Activated CD4-positive, alpha-beta T cell treated with anti-CD3 and anti-CD28 coated beads, Interleukin-2, amount 50 U/mL, for 24 hours (primary cell): ENCODE results near the gene SPIRE1.

Source experiments
- DNase-seq, 2 donors: peaks; one replicate each; pipeline ENCODE4 v3.0.0-alpha.2; 2020; ENCODE audit warnings: low read depth in 1 of 2, low spot score in 1 of 2

Gene SPIRE1

GRCh38 chr18:12657684-12658425 lies at the start of gene SPIRE1:
Gene SPIRE1 (minus strand): TSS chr18:12658107. CDS start chr18:12657866, 241 bp downstream.
- peak; percentile 3 to 12 for DNase-seq

DNA sequence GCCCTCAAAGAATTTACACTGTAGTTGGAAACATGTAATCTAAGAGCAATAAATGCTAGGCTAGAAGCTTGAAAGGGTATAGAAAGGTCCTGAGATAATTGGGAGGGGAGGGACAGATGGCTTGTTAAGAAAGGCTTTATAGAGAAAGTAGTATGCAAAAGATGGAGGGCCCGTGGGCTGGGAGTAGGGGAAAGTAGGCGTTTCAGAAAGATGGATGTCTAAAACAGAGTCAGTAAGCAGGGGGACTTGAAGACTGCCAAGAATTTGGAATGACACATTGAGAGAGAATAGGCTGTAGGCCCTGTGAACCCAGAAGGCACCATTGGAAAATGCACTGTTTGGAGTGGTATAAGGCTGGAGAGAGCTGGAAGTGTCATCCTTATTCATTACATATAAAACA lies 45.8 kb upstream of the SPIRE1 start:
- DNase-seq: no peak

DNA sequence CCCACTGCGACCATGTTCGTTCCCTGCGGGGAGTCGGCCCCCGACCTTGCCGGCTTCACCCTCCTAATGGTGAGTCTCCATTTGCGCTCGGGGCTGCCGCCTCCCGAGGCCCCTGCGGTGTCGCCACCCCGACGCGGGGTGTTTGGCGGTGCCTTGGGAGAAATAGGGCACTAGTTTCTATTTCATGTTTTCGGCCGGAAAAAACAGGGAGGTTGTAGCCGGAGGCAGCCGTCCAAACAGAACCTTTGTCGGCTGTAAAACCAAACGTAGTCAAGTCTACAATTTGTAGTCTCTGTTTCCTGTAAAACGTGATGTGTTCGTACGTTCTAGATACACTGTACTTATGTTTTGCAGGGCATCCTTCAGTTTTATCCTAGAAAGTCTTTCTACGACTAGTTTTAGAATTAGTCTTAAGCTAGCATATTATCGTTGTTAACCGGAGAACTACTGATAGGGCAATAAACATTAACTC lies 45.2 kb upstream of the SPIRE1 start:
- DNase-seq: no peak

- DNase-seq: peak; percentile 74
These were observed 44.6 kb upstream of the SPIRE1 start, which contains the start of the genes CEP76 and PSMG2 for GRCh38 chr18:12702221-12703095. Gene CEP76 (minus strand): TSS chr18:12702723. CDS start chr18:12702548, 175 bp downstream. Gene PSMG2 (plus strand): TSS chr18:12703042. CDS start chr18:12703108, 66 bp downstream.

DNA sequence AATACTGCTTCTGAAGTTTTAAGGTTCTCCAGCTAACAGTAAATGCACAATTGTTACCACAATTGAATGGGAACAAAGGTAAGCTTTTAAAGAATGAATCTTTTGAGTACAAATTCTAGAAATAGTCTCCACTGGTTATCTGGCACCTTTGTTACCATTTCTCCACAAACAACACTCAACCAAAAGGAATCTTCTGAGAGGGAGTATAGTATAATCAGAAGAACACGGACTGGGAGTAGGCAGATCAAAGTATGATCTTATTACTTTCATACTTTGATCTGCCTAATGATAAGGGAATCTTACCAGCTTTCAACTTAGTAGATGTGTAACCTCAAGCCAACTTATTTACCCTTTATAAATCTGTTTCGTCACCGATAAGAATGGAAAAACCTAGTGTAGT lies 43.3 kb upstream of the SPIRE1 start:
- no peak for DNase-seq

DNA sequence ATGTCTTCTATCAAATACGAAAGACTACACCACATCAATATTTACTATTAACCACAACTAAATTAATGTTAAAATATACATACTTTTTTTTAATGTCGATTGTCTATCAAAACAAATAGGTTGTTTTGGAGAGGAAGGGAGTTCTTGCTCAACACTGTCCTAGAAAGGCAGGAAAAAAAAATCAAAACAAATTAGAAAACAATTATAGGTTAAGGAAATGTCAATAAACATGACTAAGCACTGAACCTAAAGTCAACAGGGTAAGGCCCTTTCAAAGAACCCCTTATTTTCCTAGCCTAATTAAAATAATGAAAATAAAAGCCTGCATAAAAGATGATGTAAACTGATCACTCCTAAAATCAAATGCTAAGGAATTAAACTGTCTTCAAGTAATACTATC lies 41.8 kb upstream of the SPIRE1 start:
- no peak for DNase-seq

GRCh38 chr18:12694032-12694431 lies 36.1 kb upstream of the SPIRE1 start:
- no peak for DNase-seq

- DNase-seq: no peak
These were observed 34.3 kb upstream of the SPIRE1 start for GRCh38 chr18:12692206-12692605.

DNA sequence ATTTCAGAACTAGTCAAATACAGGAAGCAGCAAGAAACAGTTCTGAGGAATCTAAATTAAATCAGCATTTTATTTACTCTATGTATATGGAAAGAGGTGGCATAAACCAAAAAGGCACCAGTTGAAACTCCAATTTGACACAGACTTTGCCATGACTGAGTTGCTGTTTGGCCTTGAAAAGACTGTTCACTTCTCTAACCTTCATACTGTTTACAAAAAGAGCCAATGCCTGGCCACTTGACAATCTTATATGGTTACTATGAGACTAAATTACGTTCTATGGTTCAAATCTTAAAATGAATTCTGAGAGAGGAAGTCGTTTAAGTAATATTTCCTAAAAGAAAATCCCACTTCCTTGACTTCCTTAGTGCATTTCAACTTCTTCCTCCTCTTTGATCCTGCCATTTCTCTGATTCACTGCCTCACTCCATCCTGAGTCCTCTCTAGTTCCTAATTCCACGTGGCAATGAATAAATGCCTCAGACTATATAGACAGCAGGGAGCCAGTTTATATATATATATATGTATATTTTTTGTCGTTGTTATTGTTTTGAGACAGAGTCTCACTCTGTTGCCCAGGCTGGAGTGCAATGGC lies 31.4 kb upstream of the SPIRE1 start:
- DNase-seq: no peak

DNA sequence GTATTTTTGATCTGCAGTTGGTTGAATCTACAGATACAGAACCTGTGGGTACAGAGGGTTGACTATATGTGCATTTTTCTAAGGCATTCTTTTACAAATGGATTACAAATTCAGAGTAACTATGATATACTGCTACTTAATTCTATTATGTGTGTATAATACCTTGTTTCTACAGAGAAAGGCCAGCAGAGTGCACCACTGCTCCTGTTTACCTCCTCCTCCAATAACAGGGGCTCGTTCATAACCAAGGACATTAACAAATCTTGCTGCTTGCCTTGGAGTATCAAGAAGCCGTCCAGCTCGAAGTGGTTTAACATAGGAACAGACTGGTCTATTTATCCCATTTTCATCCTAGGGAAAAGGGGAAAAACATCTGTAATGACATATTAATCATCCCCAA lies 28.2 kb upstream of the SPIRE1 start:
- DNase-seq: no peak

DNA sequence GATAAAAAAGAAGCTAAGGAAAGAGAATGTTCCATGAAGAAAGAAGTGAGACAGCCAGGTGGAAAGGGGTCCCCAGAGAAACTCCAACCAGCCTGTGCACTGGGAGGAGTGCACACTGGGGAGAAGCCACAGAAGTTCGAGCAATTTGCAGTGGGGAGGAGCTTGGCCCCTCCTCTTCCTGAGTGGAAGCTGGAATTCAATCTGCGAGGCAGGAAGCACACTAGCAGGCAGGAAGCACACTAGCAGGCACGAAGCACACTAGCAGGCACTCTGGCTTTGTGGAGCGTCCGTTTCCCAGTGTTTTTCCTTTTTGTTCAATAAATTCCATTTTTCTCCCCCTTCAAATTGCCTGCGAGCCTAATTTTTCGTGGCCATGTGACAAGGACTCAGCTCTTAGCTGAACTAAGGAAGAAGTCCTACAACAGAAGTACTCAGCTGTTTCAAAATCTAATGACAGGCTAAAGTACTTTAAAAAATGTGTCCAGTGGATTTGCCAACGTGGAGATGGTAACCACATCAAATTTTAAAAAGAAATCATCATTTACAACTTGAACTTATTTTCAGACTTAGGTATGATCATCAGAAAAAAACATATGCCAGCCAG lies 21.4 kb upstream of the SPIRE1 start:
- DNase-seq: no peak

GRCh38 chr18:12668041-12668440 lies 10.1 kb upstream of the SPIRE1 start:
- no peak for DNase-seq

DNA sequence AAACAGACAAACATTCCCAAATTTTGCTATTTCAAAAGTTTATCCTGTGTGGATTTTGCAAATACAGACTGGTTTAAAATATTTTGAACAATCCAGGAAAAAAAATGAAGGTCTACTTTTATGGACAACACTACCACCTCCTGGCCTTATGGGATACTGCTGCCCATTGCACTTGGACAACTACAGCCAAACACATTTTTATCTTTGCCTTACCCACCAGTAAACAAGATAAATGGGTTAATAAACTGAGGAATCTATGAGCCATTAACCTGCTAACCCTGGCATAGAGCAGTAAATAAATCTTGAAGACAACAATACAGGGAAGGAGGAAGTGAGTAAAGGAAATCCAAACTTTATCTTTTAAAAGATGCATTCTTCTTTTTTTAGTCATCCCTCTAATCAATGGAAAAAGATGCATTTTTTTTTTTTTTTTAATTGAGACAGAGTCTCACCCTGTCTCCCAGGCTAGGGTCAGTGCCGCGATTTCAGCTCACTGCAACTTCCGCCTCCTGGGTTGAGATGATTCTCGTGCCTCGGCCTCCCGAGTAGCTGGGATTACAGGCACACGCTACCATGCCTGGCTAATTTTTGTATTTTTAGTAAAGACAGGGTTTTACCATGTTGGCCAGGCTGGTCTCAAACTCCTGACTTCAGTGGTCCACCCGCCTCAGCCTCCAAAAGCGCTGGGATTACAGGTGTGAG lies 2.1 kb upstream of the SPIRE1 start:
- peak in 1 of 2 donors; percentile 12 for DNase-seq

DNA sequence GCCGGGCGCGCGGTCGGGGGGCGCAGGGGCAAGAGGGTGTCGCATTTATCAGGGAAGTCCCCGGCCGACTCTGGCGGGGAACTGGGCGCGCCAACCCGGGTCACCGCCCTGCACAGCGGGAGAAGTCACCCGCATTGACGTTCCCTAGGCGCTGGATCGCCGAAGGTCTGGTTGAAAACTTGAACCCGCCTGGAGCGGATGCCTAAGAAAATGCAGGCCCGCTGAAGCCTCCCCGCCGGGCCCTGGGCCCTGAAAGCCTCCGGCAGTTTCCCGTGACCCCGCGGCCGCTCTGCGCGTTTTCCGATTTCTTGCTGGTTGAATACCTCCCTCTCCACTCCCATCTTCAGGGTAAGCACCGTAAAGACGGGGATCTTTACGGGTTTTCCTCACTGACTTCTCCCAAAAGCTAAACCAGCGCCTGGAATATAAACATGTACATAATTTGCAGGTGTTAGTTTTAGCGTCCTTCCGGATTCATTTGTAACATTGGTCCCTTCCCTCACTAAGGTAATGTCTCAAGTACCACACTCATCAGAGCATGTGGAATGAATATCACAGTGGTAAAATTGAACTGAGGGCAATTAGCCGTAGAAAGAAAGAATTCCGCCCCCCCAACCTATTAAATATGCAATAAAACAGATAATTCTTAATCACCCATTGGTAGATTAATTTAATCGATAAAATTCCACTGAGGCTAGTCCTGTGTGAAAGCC lies 675 bp upstream of the SPIRE1 start:
- DNase-seq: no peak

- DNase-seq: peak in 1 of 2 donors; percentile 4
These were observed 796 bp downstream of the SPIRE1 start for GRCh38 chr18:12656938-12657683.

DNA sequence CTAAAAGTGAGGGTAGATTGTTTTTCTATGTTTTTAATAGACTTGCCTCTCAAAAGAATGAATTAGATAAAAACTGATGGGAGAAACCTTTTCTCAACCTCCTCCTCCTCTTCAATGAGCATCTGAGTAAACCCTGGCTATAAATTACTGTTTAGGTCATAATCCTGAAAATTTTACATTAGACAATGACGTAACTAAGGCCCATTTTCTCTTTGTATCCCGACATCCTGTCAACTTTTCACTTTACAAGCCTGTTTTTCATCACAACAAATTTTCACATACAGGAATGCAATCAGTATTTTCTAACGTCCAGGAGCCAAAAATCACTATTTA lies 1.3 kb downstream of the SPIRE1 start:
- DNase-seq: no peak

DNA sequence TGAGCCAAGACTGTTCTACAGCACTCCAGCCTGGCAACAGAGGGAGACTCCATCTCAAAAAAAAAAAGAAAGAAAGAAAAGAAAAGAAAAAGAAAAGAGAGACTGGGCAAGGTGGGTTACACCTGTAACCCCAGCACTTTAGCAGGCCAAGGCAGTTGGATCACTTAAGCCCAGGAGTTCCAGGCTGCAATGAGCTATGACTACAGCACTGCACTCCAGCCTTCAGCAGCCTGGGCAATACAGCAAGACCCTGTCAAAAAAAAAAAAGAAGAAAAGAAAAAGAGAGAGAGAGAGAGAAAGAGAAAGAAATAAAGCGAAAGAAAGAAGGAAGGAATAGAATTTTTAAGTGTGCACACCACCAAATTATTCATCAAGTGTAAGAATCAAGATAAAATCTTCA lies 2.9 kb downstream of the SPIRE1 start:
- DNase-seq: no peak

GRCh38 chr18:12652861-12653401 lies 5.0 kb downstream of the SPIRE1 start:
- no peak for DNase-seq

GRCh38 chr18:12651651-12652050 lies 6.3 kb downstream of the SPIRE1 start:
- no peak for DNase-seq
